ENCODE measurements around the gene DPEP2NB.

The DPEP2NB gene

DNA sequence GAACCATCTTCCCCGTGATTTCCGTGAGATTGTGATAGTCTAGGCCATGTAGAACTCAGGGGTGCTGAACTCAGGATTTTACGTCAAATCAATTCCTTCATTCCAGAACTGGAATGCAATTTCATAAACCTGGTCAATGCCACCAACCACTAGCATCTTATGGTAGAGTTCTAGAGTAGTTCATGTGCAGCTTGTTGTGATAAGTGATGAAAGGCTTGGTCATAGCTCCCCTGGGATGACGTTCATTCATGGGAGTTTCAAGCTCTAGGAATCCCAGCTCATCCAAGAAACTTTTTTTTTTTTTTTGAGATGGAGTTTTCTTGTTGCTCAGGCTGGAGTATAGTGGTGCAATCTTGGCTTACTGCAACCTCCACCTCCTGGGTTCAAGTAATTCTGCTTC lies 12.7 kb downstream of the DPEP2NB start:
- no peaks in the 10 kb centered on the region for H3K4me1 ChIP-seq (ENCODE audit: control insufficient read depth, insufficient read depth, low read length)
- H3K36me3 ChIP-seq (ENCODE audit: control insufficient read depth in 2 of 2, insufficient read depth in 1 of 2, low read length in 2 of 2) = no peaks in the 10 kb centered on the region
- no peaks in the 10 kb centered on the region for H3K9me3 ChIP-seq (ENCODE audit: control insufficient read depth, insufficient read depth, low read depth, low read length)
- H3K27ac ChIP-seq (ENCODE audit: extremely low read depth, low read depth, low read length) = no peak overlapping the region
- ChIA-PET POLR2A (interaction anchor here (0.6 to 1.1 kb wide), 3 partner anchors 19 to 308 kb away, joined by 3 read pairs; partner anchors contain the start of genes DDX28, DUS2, PRMT7 and SLC7A6OS), CTCF (interaction anchor here (0.6 to 1.5 kb wide), 5 partner anchors 9 to 359 kb away, joined by 4 to 7 read pairs (median 6); no protein-coding TSS in a partner anchor)
- TF ChIP-seq ZBTB21 (tag by site-specific recombination; IDR thresholded peaks at IDR 0.05) = peak; percentile 19; the same call in 1 of the 2 replicates
- TF ChIP-seq, protein P1, sequence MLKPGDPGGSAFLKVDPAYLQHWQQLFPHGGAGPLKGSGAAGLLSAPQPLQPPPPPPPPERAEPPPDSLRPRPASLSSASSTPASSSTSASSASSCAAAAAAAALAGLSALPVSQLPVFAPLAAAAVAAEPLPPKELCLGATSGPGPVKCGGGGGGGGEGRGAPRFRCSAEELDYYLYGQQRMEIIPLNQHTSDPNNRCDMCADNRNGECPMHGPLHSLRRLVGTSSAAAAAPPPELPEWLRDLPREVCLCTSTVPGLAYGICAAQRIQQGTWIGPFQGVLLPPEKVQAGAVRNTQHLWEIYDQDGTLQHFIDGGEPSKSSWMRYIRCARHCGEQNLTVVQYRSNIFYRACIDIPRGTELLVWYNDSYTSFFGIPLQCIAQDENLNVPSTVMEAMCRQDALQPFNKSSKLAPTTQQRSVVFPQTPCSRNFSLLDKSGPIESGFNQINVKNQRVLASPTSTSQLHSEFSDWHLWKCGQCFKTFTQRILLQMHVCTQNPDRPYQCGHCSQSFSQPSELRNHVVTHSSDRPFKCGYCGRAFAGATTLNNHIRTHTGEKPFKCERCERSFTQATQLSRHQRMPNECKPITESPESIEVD (tag by site-specific recombination; IDR thresholded peaks at IDR 0.05) = no peak
- TF ChIP-seq SP2 (tag by site-specific recombination; IDR thresholded peaks at IDR 0.05) = no peak
- no peak overlapping the region for H3K4me3 ChIP-seq (ENCODE audit: low read depth, low read length)

- Histone ChIP-seq H3K4me1 (ENCODE audit: control insufficient read depth, insufficient read depth, low read length) (no peaks in the 10 kb centered on the region), H3K4me3 (ENCODE audit: low read depth, low read length) (no peak overlapping the region), H3K36me3 (ENCODE audit: control insufficient read depth in 2 of 2, insufficient read depth in 1 of 2, low read length in 2 of 2) (no peaks in the 10 kb centered on the region), H3K9me3 (ENCODE audit: control insufficient read depth, insufficient read depth, low read depth, low read length) (no peaks in the 10 kb centered on the region), H3K27ac (ENCODE audit: extremely low read depth, low read depth, low read length) (no peak overlapping the region)
- CTCF ChIA-PET = no interaction called here
- POLR2A ChIA-PET = interaction anchor here (1.4 kb wide), 1 partner anchor 18 kb away, joined by 4 read pairs; no protein-coding TSS in a partner anchor
- TF ChIP-seq ZFP37 (tag by site-specific recombination; IDR thresholded peaks at IDR 0.05) = no peak
- TF ChIP-seq ZNF112 (tag by site-specific recombination; IDR thresholded peaks at IDR 0.05) = no peak
- TF ChIP-seq RBAK (tag by site-specific recombination; IDR thresholded peaks at IDR 0.05) = no peak
- no peak for TF ChIP-seq WT1 (tag by site-specific recombination; IDR thresholded peaks at IDR 0.05)
- TF ChIP-seq ZFHX2 (tag by site-specific recombination; conservative IDR thresholded peaks at IDR 0.05) = no peak
- no peak for TF ChIP-seq ZSCAN23 (tag by site-specific recombination; IDR thresholded peaks at IDR 0.05)
- no peak for TF ChIP-seq AEBP2 (tag by site-specific recombination; IDR thresholded peaks at IDR 0.05; ENCODE audit: borderline replicate concordance)
- no peak for TF ChIP-seq ZBTB7A (tag by site-specific recombination; IDR thresholded peaks at IDR 0.05; ENCODE audit: low read depth)
- TF ChIP-seq ZSCAN30 (tag by site-specific recombination; IDR thresholded peaks at IDR 0.05) = no peak
- no peak for TF ChIP-seq HOXC10 (CRISPR knock-in tag; IDR thresholded peaks at IDR 0.05)
- no peak for TF ChIP-seq ZBTB11 (tag by site-specific recombination; conservative IDR thresholded peaks at IDR 0.05; ENCODE audit: low read depth)
- no peak for TF ChIP-seq PRDM1 (tag by site-specific recombination; IDR thresholded peaks at IDR 0.05)
- TF ChIP-seq PBX3 (CRISPR knock-in tag; IDR thresholded peaks at IDR 0.05) = no peak
- TF ChIP-seq ZNF624 (tag by site-specific recombination; IDR thresholded peaks at IDR 0.05) = no peak
- TF ChIP-seq KLF8 (tag by site-specific recombination; IDR thresholded peaks at IDR 0.05) = no peak
- no peak for TF ChIP-seq ZNF777 (tag by site-specific recombination; IDR thresholded peaks at IDR 0.05; ENCODE audit: borderline replicate concordance)
- TF ChIP-seq ZNF670 (tag by site-specific recombination; IDR thresholded peaks at IDR 0.05; ENCODE audit: low read depth) = no peak
- TF ChIP-seq, protein P2, sequence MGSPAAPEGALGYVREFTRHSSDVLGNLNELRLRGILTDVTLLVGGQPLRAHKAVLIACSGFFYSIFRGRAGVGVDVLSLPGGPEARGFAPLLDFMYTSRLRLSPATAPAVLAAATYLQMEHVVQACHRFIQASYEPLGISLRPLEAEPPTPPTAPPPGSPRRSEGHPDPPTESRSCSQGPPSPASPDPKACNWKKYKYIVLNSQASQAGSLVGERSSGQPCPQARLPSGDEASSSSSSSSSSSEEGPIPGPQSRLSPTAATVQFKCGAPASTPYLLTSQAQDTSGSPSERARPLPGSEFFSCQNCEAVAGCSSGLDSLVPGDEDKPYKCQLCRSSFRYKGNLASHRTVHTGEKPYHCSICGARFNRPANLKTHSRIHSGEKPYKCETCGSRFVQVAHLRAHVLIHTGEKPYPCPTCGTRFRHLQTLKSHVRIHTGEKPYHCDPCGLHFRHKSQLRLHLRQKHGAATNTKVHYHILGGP (tag by site-specific recombination; IDR thresholded peaks at IDR 0.05) = no peak
Observed at GRCh38 chr16:68000450-68000849, 15.3 kb downstream of the DPEP2NB start.

Measured in HEK293 (cell line).